GM18505 (cell line): ENCODE results near the gene ULBP1.
"Not testable (repeated sequence)": the region's sequence is repeated elsewhere in the genome, so short reads cannot be mapped to it uniquely, and the experiment has no call there.

Experiments used
- ATAC-seq: cut with Tn5 transposase; IDR thresholded peaks from one replicate; pipeline ENCODE4 v1.9.1; 2021; ENCODE audit not compliant: unreplicated experiment
- POLR2A ChIP-seq: IDR thresholded peaks from 4 replicates; pipeline ENCODE4 v1.6.1; 2011; ENCODE audit warnings: borderline replicate concordance; ENCODE audit not compliant: insufficient read depth, insufficient read length; ENCODE audit errors: extremely low read depth

Gene ULBP1

DNA sequence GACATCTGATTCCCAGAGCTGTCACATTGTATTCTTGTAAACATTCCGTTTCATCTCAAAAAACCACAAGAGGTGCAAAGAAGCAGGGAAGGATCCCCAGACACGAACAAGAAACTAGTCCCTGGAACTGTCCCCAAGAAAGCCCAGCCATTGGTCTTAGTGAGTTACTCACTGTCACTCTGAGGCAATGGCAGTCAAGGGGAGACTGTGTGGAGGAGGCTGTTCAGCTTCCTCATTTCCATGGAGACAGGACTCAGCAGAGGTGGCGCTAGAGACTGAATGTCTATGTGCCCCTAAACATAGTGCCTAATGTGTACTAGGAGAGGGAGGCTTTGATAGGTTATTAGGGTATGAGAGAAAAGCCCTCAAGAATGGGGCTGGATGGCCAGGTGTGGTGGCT is 11.1 kb downstream of the ULBP1 start:
- TF ChIP-seq POLR2A = no peak
- no peak for ATAC-seq

GRCh38 chr6:149975400-149975799 is 11.7 kb downstream of the ULBP1 start:
- no peak for TF ChIP-seq POLR2A
- ATAC-seq = no peak

GRCh38 chr6:149977221-149977620 is 13.5 kb downstream of the ULBP1 start:
- TF ChIP-seq POLR2A = no peak

DNA sequence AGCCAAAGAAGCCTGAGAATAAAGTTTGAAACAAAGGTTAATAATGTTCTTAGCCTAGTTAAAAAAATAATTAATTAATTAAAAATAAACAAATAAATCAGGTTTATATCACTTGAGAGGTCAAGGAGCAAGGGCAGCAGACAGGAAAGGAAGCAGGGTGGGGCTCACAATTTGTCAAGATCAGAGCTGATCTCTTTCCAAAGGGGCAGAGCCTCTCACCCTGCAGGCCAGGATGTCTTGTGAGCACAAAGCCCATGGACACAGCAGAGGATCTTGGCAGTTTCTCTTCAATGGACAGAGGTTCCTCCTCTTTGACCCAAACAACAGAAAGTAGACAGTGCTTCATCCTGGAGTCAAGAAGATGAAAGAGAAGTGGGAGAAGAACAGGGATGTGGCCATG is 14.9 kb downstream of the ULBP1 start:
- TF ChIP-seq POLR2A = no peak
- no peak for ATAC-seq

More at GRCh38 chr6:149977221-149977620, 13.5 kb downstream of the ULBP1 start:
- no peak for ATAC-seq

GRCh38 chr6:149979293-149979692 is 15.6 kb downstream of the ULBP1 start:
- TF ChIP-seq POLR2A = no peak
- no peak for ATAC-seq

GRCh38 chr6:149983145-149983544 is 19.4 kb downstream of the ULBP1 start:
- no peak for TF ChIP-seq POLR2A
- no peak for ATAC-seq

GRCh38 chr6:149984773-149985172 is 21.0 kb downstream of the ULBP1 start:
- ATAC-seq = no peak
- TF ChIP-seq POLR2A = no peak

- no peak for ATAC-seq
Observed at GRCh38 chr6:149985481-149985937, 21.8 kb downstream of the ULBP1 start.

DNA sequence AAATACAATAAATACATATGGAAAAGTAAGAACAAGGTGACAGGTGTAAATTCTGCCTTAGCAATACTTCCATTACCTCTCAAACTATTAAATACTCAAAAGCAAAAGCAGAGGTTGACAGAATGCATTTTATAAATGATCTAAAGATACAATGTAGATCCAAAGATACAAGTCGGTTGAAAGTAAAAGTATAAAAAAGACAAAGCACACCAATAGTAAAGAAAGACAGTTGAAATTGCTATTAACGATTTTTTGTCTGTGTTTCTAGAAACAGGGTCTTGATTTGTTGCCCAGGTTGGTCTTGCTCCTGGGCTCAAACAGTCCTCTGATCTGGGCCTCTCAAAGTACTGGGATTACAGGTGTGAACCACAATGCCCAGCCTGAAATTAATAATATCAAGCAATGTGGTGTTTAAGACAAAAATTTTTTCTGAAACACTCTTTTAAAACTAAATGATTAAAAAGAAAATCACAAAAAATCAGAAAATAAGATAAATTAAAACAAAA is 23.9 kb downstream of the ULBP1 start:
- no peak for TF ChIP-seq POLR2A
- no peak for ATAC-seq

More at GRCh38 chr6:149985481-149985937, 21.8 kb downstream of the ULBP1 start:
- no peak for TF ChIP-seq POLR2A

- ATAC-seq = no peak
- TF ChIP-seq POLR2A = no peak
Observed at GRCh38 chr6:149988550-149989346, 25.0 kb downstream of the ULBP1 start.

DNA sequence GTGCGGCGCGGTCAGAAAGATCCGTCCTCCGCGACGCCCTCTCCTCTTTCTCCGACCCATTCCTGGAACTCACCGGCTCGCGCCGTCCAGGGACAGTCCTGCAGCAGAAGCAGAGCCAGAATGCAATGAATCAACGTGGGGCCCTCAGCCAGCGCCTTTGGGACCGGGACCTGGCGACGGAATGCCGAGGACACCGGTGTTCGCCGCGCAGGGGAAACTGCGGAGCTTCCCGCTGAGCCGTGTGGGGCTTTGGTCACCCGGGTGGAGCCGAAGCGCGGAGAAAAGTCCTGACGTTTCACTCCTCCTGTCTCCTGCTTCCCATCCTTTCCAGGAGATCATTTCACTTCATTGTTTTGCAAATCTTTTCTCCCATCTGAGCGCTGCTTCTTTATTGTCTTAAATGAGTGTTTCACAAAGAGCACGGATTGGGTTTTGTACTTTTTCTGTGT is 26.5 kb downstream of the ULBP1 start:
- TF ChIP-seq POLR2A = no peak

GRCh38 chr6:149990661-149991471 is 27.1 kb downstream of the ULBP1 start:
- no peak for TF ChIP-seq POLR2A
- peak; percentile 43 for ATAC-seq

More for the DNA sequence above, 26.5 kb downstream of the ULBP1 start:
- no peak for ATAC-seq

DNA sequence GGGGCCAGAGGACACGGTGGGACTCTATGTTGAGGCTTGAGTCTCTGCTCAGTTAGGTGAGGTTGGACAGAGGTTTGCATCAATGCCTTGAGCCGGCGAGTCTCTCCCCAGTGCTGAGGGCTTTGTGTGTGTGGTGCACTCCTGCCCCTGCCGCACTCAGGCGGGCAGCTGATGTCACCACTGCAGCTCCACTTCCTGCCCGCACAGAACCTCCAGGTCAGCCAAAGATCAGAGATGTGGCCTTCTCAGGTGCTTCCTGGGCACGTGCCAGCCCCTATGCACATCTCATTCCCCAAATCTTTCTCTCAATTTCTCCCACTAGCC is 27.7 kb downstream of the ULBP1 start:
- ATAC-seq = not testable (repeated sequence)

- TF ChIP-seq POLR2A = no peak
- no peak for ATAC-seq
Observed at GRCh38 chr6:149991838-149992237, 28.1 kb downstream of the ULBP1 start.
